GM12865 (cell line): ENCODE data around the gene SDR39U1.

Experiments used
- DNase-seq: peaks from one replicate; pipeline ENCODE4 v3.0.0; 2010; ENCODE audit warnings: low read depth
- H3K4me3 ChIP-seq: 2 replicates; pipeline ENCODE4 v1.5.1; 2011; ENCODE audit warnings: mild to moderate bottlenecking, low read depth, low read length, control low read depth
- TF ChIP-seq, protein P1 (sequence below): IDR thresholded peaks from 2 replicates; pipeline ENCODE4 v1.5.1; 2011; ENCODE audit warnings: low read length, control low read depth, low read depth, inconsistent platforms; ENCODE audit not compliant: insufficient read depth; ENCODE audit errors: missing control alignments

Gene SDR39U1

DNA sequence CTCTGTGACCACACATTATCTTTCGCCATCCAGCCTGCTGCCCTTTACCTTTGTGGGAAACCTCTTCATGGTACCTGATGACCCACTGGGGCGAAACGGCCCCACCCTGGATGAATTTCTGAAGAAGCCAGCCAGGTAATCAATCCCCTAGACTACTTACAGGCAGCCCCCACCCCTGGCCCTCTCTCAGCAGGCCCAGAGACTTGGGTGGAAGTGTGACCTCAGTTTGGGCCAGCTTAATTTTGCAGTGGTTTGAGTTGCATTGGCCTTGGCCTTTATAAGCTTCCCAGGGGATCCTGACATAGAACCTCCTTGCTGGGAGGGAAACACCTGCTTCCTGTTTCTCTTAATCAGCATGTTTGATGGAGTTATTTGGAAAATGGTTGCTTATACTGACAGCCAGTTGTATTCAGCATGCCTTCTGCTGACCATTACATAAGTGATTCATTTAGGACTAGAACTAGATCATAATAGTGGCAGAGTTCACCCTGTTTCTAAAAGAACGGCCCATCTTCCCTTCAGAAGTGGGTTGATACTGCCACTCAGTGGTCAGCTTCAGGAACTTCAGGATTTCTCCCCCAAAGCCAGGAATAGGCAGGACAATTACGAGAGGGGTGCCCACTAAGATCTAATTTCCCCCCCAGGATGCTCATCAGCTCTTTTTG lies 6.1 kb downstream of the SDR39U1 start:
- TF ChIP-seq, protein P1, sequence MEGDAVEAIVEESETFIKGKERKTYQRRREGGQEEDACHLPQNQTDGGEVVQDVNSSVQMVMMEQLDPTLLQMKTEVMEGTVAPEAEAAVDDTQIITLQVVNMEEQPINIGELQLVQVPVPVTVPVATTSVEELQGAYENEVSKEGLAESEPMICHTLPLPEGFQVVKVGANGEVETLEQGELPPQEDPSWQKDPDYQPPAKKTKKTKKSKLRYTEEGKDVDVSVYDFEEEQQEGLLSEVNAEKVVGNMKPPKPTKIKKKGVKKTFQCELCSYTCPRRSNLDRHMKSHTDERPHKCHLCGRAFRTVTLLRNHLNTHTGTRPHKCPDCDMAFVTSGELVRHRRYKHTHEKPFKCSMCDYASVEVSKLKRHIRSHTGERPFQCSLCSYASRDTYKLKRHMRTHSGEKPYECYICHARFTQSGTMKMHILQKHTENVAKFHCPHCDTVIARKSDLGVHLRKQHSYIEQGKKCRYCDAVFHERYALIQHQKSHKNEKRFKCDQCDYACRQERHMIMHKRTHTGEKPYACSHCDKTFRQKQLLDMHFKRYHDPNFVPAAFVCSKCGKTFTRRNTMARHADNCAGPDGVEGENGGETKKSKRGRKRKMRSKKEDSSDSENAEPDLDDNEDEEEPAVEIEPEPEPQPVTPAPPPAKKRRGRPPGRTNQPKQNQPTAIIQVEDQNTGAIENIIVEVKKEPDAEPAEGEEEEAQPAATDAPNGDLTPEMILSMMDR = peak; percentile 72
- DNase-seq = peak; percentile 71
- no peak overlapping the region for H3K4me3 ChIP-seq

- DNase-seq = no peak
- no peak overlapping the region for H3K4me3 ChIP-seq
- TF ChIP-seq, protein P1 = no peak
Observed at GRCh38 chr14:24435998-24436354, 6.6 kb downstream of the SDR39U1 start.

- no peak for DNase-seq
- TF ChIP-seq, protein P1 = no peak
- H3K4me3 ChIP-seq = no peak overlapping the region
Observed at GRCh38 chr14:24435192-24435810, 7.3 kb downstream of the SDR39U1 start.

GRCh38 chr14:24434676-24435075 lies 7.9 kb downstream of the SDR39U1 start:
- no peak for DNase-seq
- H3K4me3 ChIP-seq = no peak overlapping the region
- TF ChIP-seq, protein P1 = no peak

- no peak overlapping the region for H3K4me3 ChIP-seq
- TF ChIP-seq, protein P1 = no peak
- no peak for DNase-seq
Observed at GRCh38 chr14:24434036-24434435, 8.5 kb downstream of the SDR39U1 start.

DNA sequence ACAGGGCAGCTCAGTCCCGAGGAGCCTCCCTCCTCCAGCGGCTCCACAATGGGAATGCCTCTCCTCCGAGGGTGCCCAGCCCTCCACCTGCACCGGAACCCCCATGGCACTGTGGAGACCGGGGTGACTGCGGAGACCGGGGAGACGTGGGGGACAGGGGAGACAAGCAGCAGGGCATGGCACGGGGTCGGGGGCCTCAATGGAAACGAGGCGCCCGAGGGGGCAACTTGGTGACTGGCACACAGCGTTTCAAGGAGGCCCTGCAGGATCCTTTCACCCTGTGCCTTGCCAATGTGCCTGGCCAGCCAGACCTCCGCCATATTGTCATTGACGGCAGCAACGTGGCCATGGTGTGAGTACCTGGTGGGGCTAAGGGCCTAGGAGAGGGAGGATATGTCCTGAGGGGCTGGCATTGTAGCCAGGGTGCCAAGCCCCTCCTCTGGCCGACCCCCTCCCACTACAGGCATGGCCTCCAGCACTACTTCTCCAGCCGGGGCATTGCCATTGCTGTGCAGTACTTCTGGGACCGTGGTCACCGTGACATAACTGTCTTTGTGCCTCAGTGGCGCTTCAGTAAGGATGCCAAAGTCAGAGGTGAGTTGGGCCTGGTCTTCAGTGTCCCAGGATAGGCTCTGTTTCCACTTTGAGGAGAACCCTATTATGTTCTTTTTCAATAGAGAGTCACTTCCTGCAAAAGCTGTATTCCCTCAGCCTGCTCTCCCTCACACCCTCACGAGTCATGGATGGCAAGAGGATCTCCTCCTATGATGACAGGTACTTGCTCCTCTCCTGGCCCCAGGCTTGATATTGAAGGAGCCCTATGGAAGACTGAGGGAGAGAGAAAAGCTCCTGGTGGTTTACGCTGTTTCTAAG lies 10.1 kb downstream of the SDR39U1 start:
- no peak overlapping the region for H3K4me3 ChIP-seq
- no peak for DNase-seq
- TF ChIP-seq, protein P1 = no peak
